ENCODE data around the gene C1orf159.

- TF ChIP-seq EZH2 (IDR thresholded peaks at IDR 0.05; ENCODE audit: insufficient read depth, poor library complexity, severe bottlenecking) = no peak
- no peak for TF ChIP-seq EZH2phosphoT487 (IDR thresholded peaks at IDR 0.05; ENCODE audit: insufficient read depth, low read depth)
These were observed 35.6 kb downstream of the C1orf159 start for GRCh38 chr1:1080122-1080757.
